HG03469 (cell line): ENCODE results near the gene CDH12.

Experiments used
- ATAC-seq: cut with Tn5 transposase; IDR thresholded peaks from one replicate; pipeline ENCODE4 v1.9.1; 2021; ENCODE audit warnings: mild to moderate bottlenecking, moderate library complexity, moderate number of reproducible peaks; ENCODE audit not compliant: unreplicated experiment

The CDH12 gene

GRCh38 chr5:21880164-21880563 is 973.0 kb downstream of the CDH12 start:
- no peak for ATAC-seq

GRCh38 chr5:21862986-21863385 is 990.2 kb downstream of the CDH12 start:
- ATAC-seq, result no peak

DNA sequence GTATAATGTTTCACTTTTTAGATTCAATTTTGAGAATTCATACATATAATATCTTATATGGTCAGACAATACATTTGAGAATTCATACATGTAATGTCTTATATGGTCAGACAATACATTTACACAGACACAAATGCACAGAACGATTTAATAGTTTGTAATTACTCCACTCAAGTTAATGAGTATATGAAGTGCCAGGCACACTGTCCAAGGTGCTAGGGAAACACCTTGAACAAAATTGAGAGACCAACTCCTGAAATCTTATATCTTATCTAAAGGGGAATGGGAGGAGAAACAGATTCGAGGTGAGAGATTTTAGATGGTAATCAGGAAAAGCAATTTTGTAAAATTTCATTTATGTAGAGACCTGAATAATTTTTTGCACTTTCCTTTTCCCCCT is 994.7 kb downstream of the CDH12 start:
- ATAC-seq, result no peak

DNA sequence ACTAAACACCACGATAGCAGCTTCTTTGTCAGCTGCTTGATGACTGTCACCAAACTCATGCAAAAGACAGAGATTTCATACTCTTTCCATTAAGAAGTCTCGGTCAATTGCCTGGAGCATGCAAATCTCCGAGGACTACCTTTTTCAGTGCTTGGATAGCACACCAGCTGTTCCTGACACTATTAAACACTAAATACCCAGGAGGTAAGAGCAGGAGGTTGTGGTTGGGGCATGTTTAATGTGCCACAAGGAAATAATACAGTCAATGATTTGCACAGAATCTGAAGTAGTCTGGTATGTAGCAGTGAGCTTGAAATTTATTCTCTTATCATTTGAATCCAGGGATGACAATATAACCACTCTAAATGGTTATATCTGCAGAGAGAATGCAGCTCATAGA is 996.2 kb downstream of the CDH12 start:
- ATAC-seq, result no peak

- ATAC-seq, result no peak
These were observed 1005.8 kb downstream of the CDH12 start for GRCh38 chr5:21847300-21847699.

DNA sequence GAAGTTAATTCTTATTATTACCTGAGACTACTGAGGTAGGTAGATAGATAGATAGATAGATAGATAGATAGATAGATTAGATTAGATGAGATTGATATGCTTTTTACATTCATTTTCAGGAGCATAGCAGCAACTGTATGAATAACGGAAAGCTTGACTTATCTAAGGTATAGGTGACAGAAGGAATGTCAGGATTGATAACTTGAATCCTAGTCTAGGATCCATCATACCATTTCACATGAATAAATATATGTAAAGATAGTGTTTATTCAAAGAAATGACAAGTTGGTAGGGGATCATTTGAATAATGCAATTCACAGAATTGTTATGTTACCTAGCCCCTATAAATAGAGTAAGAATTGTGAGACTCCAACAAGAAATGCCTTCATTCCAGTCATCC is 1008.2 kb downstream of the CDH12 start:
- no peak for ATAC-seq

DNA sequence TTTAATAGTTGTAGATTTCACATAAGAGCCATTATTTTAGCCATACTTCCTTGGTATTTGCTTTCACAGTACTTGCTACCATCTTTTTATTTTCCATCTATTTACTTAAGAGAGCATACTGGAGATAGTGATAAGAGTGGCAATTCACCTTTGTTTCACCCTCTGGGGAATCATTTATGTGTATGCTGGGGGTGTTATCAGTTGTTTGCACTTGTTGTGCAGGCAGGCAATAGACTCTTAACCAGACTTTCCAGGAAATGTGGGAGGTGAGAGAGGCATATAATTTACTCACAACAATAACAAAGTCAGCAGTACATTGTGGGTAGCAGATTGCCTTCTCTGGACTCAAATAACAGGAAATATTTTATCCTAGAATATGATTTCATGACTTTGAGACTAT is 1018.3 kb downstream of the CDH12 start:
- no peak for ATAC-seq

GRCh38 chr5:21831145-21831787 is 1021.9 kb downstream of the CDH12 start:
- ATAC-seq, result peak; percentile 81

- ATAC-seq, result no peak
These were observed 1026.3 kb downstream of the CDH12 start for GRCh38 chr5:21826884-21827283.

DNA sequence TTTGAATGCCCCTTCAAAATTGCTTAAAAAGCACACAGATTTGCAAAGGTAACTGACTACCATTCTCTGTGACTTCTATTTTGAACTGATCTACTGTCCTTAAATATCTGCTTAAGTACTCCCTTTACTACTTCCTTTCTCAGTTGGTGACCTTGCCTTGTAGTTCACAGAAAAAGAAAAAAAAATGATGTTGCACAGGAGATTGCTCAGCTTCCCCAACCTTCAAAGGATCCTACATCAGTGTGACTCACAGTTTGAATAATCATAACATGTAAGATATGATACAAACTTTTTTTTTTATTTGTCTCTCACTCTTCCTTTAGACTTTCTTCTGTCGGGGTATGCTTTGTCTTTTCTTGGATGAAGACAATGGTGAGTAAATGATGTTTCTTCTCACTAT is 1029.6 kb downstream of the CDH12 start:
- ATAC-seq, result no peak

DNA sequence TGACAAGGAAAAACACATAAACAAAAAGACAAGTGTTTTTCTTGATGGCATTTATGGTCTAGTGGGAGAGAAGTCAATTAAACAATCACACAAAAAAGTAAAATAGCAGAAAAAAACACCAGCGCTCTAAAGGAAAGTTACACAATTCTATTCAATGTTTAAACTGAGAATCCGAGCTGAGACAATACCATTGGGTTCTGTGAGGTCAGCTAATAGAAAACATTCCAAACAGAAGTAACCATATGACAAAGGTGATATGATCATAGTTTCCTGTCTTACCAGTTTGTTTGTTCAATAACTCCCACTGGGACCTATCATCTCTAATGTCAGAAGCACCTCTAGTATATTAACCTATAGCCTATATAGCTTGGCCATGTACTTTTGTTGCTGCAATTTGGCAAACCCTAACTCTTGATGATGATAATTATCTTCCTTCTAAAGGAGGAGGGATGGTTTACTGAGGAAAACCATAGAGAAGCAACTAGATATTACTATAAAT is 1030.0 kb downstream of the CDH12 start:
- ATAC-seq, result no peak

DNA sequence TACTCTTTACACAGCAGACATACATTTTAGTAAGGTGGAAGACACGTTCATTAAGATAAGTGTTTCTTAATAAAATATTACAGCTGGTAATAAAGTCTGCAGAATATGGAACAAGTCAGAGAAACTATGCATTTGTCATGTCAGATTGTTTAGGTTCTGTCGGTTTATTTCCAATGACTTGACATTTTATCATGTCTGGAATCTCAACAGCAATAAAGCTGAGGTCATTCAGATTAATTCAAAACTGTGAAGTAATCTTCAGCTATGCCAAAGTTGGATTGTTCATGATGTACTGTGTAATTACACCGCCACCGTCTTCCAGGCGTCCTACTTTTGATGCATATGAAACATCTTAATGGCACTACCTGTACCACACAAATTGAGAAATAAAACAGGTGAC is 1032.6 kb downstream of the CDH12 start:
- no peak for ATAC-seq

DNA sequence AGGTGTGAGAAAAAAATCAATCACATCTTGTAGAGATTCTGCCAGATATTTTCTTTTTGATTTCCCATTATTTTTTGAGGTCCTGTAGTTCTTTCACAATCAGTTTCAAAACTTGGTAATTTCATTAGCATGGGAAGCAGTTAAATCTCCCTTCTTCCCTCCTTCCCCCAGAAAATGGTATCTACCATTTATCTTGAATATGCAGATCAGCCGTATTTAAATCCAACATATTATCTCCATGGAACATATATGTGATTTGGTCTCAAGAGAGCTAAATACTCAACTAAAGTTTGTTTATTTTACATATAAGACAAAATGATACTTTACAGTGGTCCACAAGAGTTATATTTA is 1034.8 kb downstream of the CDH12 start:
- ATAC-seq, result no peak

DNA sequence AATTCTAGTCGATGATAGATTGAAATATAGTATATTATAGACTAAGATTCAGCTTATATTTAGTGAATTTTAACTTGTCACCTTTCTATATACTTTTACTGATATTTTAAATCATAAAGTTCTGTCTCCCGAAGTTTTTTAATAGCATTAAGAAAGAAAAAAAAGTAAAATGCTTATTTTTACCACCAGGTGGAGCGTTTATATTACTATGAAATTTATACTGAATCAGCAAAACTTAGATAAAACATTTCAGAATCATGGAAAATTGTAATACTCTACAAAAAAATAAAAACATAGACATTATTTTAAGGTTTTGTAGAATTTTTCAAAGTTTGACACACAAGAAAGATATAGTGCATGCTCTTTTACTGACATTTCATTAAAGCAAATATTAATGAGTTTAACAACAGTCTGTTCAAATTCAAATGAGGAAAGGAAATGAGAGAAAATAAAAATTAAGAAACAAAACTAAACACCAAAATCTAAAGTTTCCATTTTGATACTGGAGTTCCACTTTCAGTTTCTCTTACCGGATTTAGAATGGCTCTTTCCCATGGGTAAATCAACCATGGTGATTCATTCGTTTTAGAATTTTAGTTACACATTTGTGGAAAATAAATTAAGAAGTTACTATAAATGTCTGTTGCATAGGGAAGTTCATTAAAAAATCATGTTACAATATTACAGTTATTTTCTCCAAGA is 1035.3 kb downstream of the CDH12 start:
- no peak for ATAC-seq

DNA sequence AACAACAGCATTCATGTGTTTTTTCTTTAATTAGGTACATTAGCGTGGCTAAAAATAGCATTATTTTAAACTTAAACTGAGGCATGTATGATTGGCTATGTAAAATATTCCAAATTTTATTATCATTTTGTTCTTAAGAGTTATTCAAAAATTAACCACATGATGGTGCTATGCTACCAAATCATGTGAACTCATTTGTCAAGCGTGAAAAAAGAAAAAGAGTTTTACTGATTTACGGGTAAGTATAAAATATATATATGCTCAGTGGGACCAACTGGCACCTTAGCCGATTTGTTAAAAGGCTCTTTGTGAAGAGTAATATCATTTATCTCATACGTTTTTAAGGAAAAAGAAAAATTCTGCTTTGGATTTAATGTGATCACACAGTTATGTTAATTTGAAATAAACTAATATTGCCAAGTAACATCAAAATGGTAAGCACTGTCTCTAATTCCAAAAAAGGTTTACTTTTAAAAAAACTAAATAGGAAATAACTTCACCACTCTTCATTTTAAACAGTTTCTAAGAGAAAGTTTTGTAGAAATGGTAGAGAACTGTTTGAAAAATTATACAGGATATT is 1042.3 kb downstream of the CDH12 start:
- no peak for ATAC-seq

DNA sequence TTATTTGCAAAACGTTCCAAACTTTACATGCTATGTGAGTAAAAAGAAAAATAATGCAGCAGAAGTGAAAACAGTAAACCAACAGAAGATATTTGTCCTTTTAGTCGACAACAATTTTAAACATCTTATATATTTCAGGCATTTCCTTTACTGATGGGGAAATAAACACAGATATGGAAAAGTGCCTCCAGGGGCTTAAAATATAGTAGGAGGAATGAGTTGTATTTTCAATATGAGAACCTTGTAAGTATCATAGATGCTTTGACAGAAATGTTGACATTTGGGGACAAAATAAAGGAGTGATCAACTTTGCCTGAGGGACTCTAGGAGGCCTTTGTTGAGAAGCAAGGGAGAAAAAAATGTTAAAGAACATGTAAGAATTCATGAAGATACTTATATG is 1043.5 kb downstream of the CDH12 start:
- ATAC-seq, result no peak

DNA sequence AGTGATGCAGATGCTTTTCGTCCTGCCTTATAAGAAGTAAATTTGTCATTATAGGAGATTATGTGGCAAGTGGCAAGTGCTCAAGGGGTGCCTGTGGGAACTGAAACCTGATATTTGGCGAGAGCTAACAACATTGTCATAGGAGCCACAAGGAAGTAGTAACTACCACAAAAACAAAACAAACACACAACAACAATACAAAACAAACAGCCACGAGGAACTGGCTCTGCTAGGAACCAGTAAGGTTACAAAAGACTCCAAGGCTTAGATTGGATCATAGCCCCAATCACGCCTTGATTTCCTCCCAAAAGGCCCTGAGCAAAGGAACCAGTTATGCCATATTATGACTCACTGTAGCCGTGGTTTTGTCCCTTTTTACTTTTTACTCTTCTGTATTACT is 1045.2 kb downstream of the CDH12 start:
- no peak for ATAC-seq

DNA sequence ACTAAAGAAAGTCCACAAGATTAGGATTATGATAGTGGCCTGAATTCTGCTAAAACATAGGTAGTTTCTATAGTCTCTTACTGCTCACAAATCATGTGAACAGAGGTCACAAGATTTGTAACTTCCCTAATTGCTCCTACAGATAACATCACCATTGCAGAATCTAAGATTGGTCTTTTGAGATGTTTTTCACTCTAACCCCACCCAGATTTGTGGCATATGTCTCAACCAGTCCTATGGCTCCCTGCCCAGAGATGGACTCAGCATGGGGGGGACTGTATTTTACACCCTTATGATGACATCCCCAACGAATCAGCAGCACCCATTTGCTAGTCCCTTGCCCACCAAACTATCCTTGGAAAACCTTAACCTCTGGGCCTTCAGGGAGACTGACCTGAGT is 1046.2 kb downstream of the CDH12 start:
- no peak for ATAC-seq

- peak; percentile 31 for ATAC-seq
These were observed 1046.9 kb downstream of the CDH12 start for GRCh38 chr5:21806271-21806670.

DNA sequence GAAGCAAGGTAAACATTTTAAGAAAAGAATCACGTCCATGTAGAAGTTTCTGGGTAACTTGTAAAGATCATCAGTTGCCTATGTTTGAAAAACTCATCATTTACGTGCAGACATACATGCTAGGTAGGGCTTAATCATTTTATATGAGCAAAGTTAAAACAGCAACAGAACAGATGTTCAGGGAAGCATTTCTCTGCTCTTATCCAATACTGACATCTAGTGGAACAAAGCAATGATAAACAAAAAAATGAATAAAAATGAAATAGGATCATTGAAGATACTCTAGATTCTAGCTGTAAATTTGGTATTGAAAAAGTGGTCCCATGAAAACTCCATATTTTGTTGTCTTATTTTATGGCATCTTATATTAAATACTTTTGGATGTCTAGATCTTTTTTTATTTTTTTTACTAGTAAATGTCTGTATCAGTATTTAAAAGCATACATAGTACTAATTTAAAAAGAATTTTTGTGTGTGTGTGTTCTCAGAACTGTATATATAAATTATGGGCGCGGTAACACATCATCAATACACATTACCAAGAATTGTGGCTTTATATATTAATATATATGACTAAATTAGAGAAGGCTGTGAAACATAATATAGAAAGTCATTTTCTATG is 1050.2 kb downstream of the CDH12 start:
- no peak for ATAC-seq

DNA sequence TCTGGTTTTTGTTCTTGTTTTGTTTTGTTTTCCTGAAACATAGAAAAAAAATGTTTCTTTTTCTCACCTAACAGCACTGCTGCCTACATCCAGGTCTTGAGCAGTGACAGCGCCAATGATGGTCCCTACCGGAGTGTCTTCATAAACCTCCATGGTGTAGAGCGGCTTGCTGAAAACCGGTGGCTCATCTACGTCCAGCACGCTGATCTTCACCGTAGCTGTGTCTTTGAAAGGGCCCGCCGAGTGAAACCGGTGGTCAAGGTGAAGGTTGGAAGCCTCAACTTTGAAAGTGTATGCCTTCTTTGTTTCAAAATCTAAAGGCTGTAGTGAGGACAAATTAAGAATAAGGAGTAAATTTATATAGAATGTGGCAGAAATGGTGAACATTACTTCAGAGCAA is 1051.0 kb downstream of the CDH12 start:
- ATAC-seq, result no peak

GRCh38 chr5:21792748-21793147 is 1060.4 kb downstream of the CDH12 start:
- no peak for ATAC-seq
